ENCODE measurements around the gene MOB3A. TPM values are rescaled to one million over a fixed set of nuclear protein-coding genes. Genes with fewer than 3 reads are reported as not detected.

The MOB3A gene
- total and polyA plus RNA-seq, 2 of the 8 experiments (the other 6 are each of a cell fraction or from before 2014, with no cell fraction given) = 9.2 to 9.6 TPM

- Histone ChIP-seq H4K5ac (ENCODE audit: insufficient read length, low read depth, low read length) (peak overlapping the region; percentile 16), H3K4me3 (ENCODE audit: extremely low read depth in 1 of 4, insufficient read depth in 2 of 4, low read depth in 3 of 4, low read length in 4 of 4) (no peak overlapping the region), H3K4me1 (replicated peaks in 1 of 4; ENCODE audit: control insufficient read depth in 3 of 4, insufficient read depth in 4 of 4, low read length in 3 of 4) (peaks cover 4 to 25% (median 19%) of the 10 kb centered on the region in 4 experiments), H2AFZ (ENCODE audit: low read length) (no peak overlapping the region), H3K79me1 (ENCODE audit: low read depth, low read length) (no peaks in the 10 kb centered on the region), H3K9ac (replicated peaks in 1 of 4; ENCODE audit: extremely low read depth in 1 of 4, low read depth in 3 of 4, low read length in 3 of 4) (no peak overlapping the region), H3K36me3 (ENCODE audit: control insufficient read depth in 2 of 4, insufficient read depth in 4 of 4, low read length in 3 of 4) (no peaks in the 10 kb centered on the region), H3K23ac (ENCODE audit: insufficient read length) (no peak overlapping the region), H3K27me3 (replicated peaks in 1 of 4; ENCODE audit: control insufficient read depth in 3 of 4, extremely low read depth in 1 of 4, insufficient read depth in 3 of 4, low read length in 3 of 4) (no peaks in the 10 kb centered on the region), H2BK120ac (replicated peaks; ENCODE audit: low read depth, low read length) (no peak overlapping the region), H4K91ac (replicated peaks; ENCODE audit: insufficient read length, low read length) (peak overlapping the region; percentile 92), H3K9me3 (ENCODE audit: insufficient read depth in 2 of 2, low read depth in 1 of 2, low read length in 1 of 2) (no peaks in the 10 kb centered on the region), H2BK5ac (ENCODE audit: low read depth, low read length) (no peak overlapping the region; the same call in 1 of the 2 replicates), H4K20me1 (replicated peaks in 1 of 2; ENCODE audit: control insufficient read depth in 1 of 2, insufficient read depth in 2 of 2, low read length in 2 of 2) (no peaks in the 10 kb centered on the region), H3K23me2 (ENCODE audit: low read depth, low read length) (peaks cover 4% of the 10 kb centered on the region; the same call in 1 of the 2 replicates), H2BK15ac (ENCODE audit: low read length) (0 out of 2 replicates have a peak overlapping the region, but pooled peaks have one; percentile 95), H4K8ac (ENCODE audit: extremely low read depth, insufficient read depth, low read length) (no peak overlapping the region), H2BK12ac (ENCODE audit: low read depth, low read length) (peak overlapping the region; percentile 84; the same call in 1 of the 2 replicates), H3K14ac (ENCODE audit: insufficient read length) (no peak overlapping the region), H3K27ac (ENCODE audit: low read depth, low read length) (no peak overlapping the region), H3K18ac (ENCODE audit: extremely low read depth, low read length) (no peak overlapping the region), H3K79me2 (ENCODE audit: control insufficient read depth in 1 of 2, insufficient read depth in 2 of 2, low read length in 2 of 2) (no peaks in the 10 kb centered on the region), H2AK5ac (ENCODE audit: low read depth, low read length) (no peak overlapping the region), H3K56ac (replicated peaks; ENCODE audit: insufficient read length, low read depth, low read length) (no peak overlapping the region), H3K4ac (replicated peaks; ENCODE audit: insufficient read length, low read depth, low read length) (peak overlapping the region; percentile 75), H2BK20ac (ENCODE audit: low read length) (no peak overlapping the region), H3K4me2 (ENCODE audit: insufficient read depth in 1 of 2, low read depth in 2 of 2, low read length in 2 of 2) (no peak overlapping the region)
- POLR2A ChIA-PET (ENCODE audit: partially characterized antibody) = interaction anchor here (0.8 to 22.2 kb wide), 3 partner anchors 10 to 151 kb away, joined by 5 to 524 read pairs (median 7); no protein-coding TSS in a partner anchor
- DNase-seq (ENCODE audit: low read depth in 1 of 2, low spot score in 2 of 2) (peak in 1 of 2 experiments; percentile 44), FAIRE-seq (no peak)
- 89% methylated on average over 3 of the region's 5 CpGs; no CpG with 5 or more reads in 1 of the 2 experiments for WGBS, 2 experiments (ENCODE audit: extremely low coverage in 1 of 2, insufficient coverage in 1 of 2, insufficient read length in 1 of 2, insufficient replicate concordance in 2 of 2, low coverage in 1 of 2, low lambda C conversion rate in 2 of 2, missing lambda C conversion rate in 1 of 2)
- CTCF ChIA-PET (ENCODE audit: partially characterized antibody) = interaction anchor here (0.6 to 3.2 kb wide), 3 partner anchors 12 to 166 kb away, joined by 3 to 16 read pairs (median 5); no protein-coding TSS in a partner anchor
- TF ChIP-seq TAF7 (optimal IDR thresholded peaks at IDR 0.05; ENCODE audit: borderline replicate concordance, low read depth, low read length) = no peak
- no peak for TF ChIP-seq KDM4A (IDR thresholded peaks at IDR 0.05; ENCODE audit: low read depth, low read length, severe bottlenecking)
- TF ChIP-seq POU5F1 (IDR thresholded peaks at IDR 0.05; ENCODE audit: low read depth, low read length) = no peak
- TF ChIP-seq RFX5 (IDR thresholded peaks at IDR 0.05; ENCODE audit: borderline replicate concordance, low read depth, low read length) = no peak
- TF ChIP-seq POLR2AphosphoS5 (IDR thresholded peaks at IDR 0.05; ENCODE audit: low read depth, low read length) = no peak
- TF ChIP-seq E2F6 (IDR thresholded peaks at IDR 0.05) = no peak
- TF ChIP-seq JUND (IDR thresholded peaks at IDR 0.05; ENCODE audit: low read length) = no peak
- no peak for TF ChIP-seq SRF (IDR thresholded peaks at IDR 0.05; ENCODE audit: low read depth, low read length)
- no peak for TF ChIP-seq ASH2L (IDR thresholded peaks at IDR 0.05; ENCODE audit: low read length)
- TF ChIP-seq ATF3 (IDR thresholded peaks at IDR 0.05; ENCODE audit: insufficient read depth, low read depth, low read length) = no peak
- no peak for TF ChIP-seq SIRT6 (IDR thresholded peaks at IDR 0.05; ENCODE audit: low read length)
- no peak for TF ChIP-seq PHF8 (conservative IDR thresholded peaks at IDR 0.05; ENCODE audit: low read depth, low read length)
- TF ChIP-seq KDM1A (IDR thresholded peaks at IDR 0.05; ENCODE audit: borderline replicate concordance, low read length) = no peak
- TF ChIP-seq BRCA1 (IDR thresholded peaks at IDR 0.05; ENCODE audit: low read depth, low read length) = no peak
These were observed 39.3 kb downstream of the MOB3A start for GRCh38 chr19:2056837-2057192.

All from H1 (cell line).